T-cell (primary cell): ENCODE results near the gene HSD17B2. TPM values are rescaled to one million over a fixed set of nuclear protein-coding genes. Genes with fewer than 3 reads are reported as not detected.

Experiments used
- ATAC-seq, 4 experiments: fragments of 200-7000 bp in 3 of 4; fragments of 150-1000 bp in 1 of 4; cut with Tn5 transposase; replicated peaks in 1 of 4; 1 replicate in 3 of 4; 2 replicates in 1 of 4; pipeline ENCODE4 v1.10.0; 2021; ENCODE audit warnings: moderate library complexity in 3 of 4, mild to moderate bottlenecking in 2 of 4, moderate number of reproducible peaks in 1 of 4
- CTCF ChIA-PET, 2 donors: fragments of 300-600 bp; sonication (Branson Sonifier 250); formaldehyde crosslinking; loops; one replicate each; lab custom pipeline; 2022; ENCODE audit warnings: antibody characterized with exemption in 2 of 2; lab: Charles Lee
- POLR2A ChIA-PET, 2 donors: fragments of 300-600 bp; sonication (Branson Sonifier 250); formaldehyde crosslinking; loops; one replicate each; lab custom pipeline; 2022; ENCODE audit warnings: antibody characterized with exemption in 2 of 2; lab: Charles Lee
- DNase-seq, 35 experiments: peaks; one replicate each; pipeline versions ENCODE4 v3.0.0 to v3.0.0-alpha.2; 2013 to 2023
- H3K27ac ChIP-seq: one replicate; pipeline ENCODE4 v1.5.1; 2013; ENCODE audit warnings: low read length
- H3K27me3 ChIP-seq, 2 experiments: replicated peaks in 1 of 2; 1 replicate in 1 of 2; 2 replicates in 1 of 2; pipeline versions ENCODE4 v1.6.1 to v1.7.0; 2013; ENCODE audit warnings: low read length in 1 of 2, mixed read lengths in 1 of 2; ENCODE audit not compliant: control insufficient read depth in 2 of 2, insufficient read depth in 2 of 2; ENCODE audit errors: extremely low read depth in 1 of 2
- H3K36me3 ChIP-seq, 2 donors: 1 replicate in 1 of 2; 2 replicates in 1 of 2; pipeline versions ENCODE4 v1.6.1 to v1.7.0; 2013; ENCODE audit warnings: low read length in 1 of 2; ENCODE audit not compliant: control insufficient read depth in 2 of 2, insufficient read depth in 1 of 2; ENCODE audit errors: extremely low read depth in 1 of 2
- H3K4me1 ChIP-seq, 2 experiments: 1 replicate in 1 of 2; 2 replicates in 1 of 2; pipeline versions ENCODE4 v1.6.1 to v1.7.0; 2013; ENCODE audit warnings: low read length in 2 of 2, mixed read lengths in 1 of 2; ENCODE audit not compliant: insufficient read depth in 2 of 2, control insufficient read depth in 1 of 2; ENCODE audit errors: extremely low read depth in 1 of 2
- H3K4me3 ChIP-seq, 2 donors: 1 replicate in 1 of 2; 2 replicates in 1 of 2; pipeline versions ENCODE4 v1.5.1 to v1.7.0; 2013; ENCODE audit warnings: mild to moderate bottlenecking in 2 of 2, low read length in 1 of 2, moderate library complexity in 1 of 2; ENCODE audit not compliant: control insufficient read depth in 1 of 2; ENCODE audit errors: extremely low read depth in 1 of 2
- H3K9me3 ChIP-seq: 2 replicates; pipeline ENCODE4 v1.7.0; 2013
- H3K27ac Mint-ChIP-seq, 2 donors: one replicate each; pipeline ENCODE4 v1.8.0; 2020 to 2021; ENCODE audit warnings: mild to moderate bottlenecking in 2 of 2, mixed read lengths in 2 of 2
- H3K27me3 Mint-ChIP-seq, 2 donors: one replicate each; pipeline ENCODE4 v1.8.0; 2021 to 2022; ENCODE audit warnings: mixed read lengths in 2 of 2
- H3K36me3 Mint-ChIP-seq: one replicate; pipeline ENCODE4 v1.8.0; 2021; ENCODE audit warnings: mixed read lengths
- H3K4me1 Mint-ChIP-seq, 3 donors: one replicate each; pipeline ENCODE4 v1.8.0; 2020 to 2022; ENCODE audit warnings: mixed read lengths in 3 of 3, mild to moderate bottlenecking in 1 of 3
- H3K4me3 Mint-ChIP-seq, 3 donors: one replicate each; pipeline ENCODE4 v1.8.0; 2020 to 2022; ENCODE audit warnings: mild to moderate bottlenecking in 3 of 3, mixed read lengths in 3 of 3, moderate library complexity in 3 of 3
- H3K9me3 Mint-ChIP-seq, 3 donors: one replicate each; pipeline ENCODE4 v1.8.0; 2020 to 2022; ENCODE audit warnings: mixed read lengths in 3 of 3
- WGBS: methylation state at CpG from one replicate; pipeline ENCODE4 v1.1.5; 2013; ENCODE audit warnings: missing lambda C conversion rate; ENCODE audit not compliant: insufficient coverage; 5-methylcytosine and 5-hydroxymethylcytosine counted together
- total RNA-seq, 35 experiments: library from RNA in 6 of 35; stranded (reverse) in 6 of 35; fragments of 120-200 nt in 1 of 35; gene quantifications; one replicate each; pipeline versions ENCODE4 v1.2.1 to v1.2.4 and lab custom pipeline; 2013 to 2026

HSD17B2 gene
- total RNA-seq, 5 donors from 2014 or later (not counting 1 experiment from before 2014, with no cell fraction given) = not detected

DNA sequence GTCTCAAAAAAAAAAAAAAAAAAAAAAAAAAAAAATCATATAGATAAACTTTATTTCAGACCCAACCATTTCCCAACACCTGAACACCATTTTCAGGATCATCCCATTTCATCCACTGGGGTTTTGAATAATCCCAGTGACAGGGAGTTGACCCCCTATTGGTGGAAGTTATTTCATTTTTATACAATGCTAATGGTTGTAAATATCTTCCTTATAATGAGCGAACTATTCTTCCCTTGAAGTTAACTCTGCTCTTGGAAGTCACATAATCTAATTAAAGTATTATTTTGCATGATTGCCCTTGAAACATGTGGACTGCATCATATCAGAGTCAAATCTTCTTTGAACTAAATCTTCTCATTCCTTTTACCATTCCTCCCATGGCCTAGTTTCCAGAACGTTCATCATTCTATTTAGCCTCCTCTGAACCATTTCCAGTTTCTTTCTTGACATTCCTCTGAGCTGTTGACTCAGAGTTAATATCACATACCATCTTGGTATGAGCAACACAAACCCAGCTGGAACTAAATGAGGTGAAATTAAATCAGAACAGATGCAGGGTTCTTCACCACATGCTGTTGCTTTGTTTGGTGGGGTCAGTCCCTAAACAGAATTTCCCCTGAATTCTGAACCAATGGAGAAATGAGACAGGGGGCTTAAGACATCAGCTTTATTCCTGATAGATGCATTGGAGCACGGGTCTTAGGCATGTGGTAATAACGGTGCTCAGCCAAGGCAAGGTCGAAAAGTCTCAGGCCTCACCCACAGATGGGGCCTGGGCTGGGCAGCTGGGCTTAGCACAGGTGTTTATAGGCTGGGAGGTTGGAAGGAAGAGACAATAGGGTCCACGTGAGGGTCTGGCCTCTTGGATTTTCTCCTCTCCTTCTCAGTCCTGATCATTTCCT lies 8.9 kb downstream of the HSD17B2 start:
- no peaks in the 10 kb centered on the region for H3K4me1 Mint-ChIP-seq
- ChIA-PET CTCF (no interaction called here), POLR2A (no interaction called here)
- Histone ChIP-seq H3K4me1 (no peaks in the 10 kb centered on the region), H3K27ac (no peak overlapping the region), H3K36me3 (no peaks in the 10 kb centered on the region), H3K9me3 (no peaks in the 10 kb centered on the region), H3K4me3 (no peak overlapping the region), H3K27me3 (peaks cover 0 to 7% of the 10 kb centered on the region in 2 experiments)
- H3K9me3 Mint-ChIP-seq = no peaks in the 10 kb centered on the region
- 67% methylated on average over 1 of the region's 6 CpGs for WGBS
- DNase-seq (no peak), ATAC-seq (no peak)
- no peak overlapping the region for H3K27ac Mint-ChIP-seq
- no peaks in the 10 kb centered on the region for H3K36me3 Mint-ChIP-seq
- no peak overlapping the region for H3K4me3 Mint-ChIP-seq
- H3K27me3 Mint-ChIP-seq = peaks cover 4 to 5% of the 10 kb centered on the region in 2 donors

DNA sequence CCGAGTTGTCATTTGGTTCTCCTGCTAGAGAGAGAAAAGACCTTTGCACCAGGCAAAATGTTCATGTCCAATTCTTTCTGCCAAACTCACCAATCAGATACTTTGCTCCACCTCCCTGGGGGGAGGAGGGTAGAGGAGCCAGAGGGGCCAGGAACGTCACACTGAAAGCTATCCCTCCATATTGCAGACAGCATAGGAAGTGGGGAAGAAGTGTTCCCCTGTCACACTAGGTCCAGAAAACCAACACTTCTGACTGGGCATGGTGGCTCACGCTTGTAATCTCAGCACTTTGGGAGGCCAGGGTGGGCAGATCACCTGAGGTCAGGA lies 9.5 kb downstream of the HSD17B2 start:
- Histone ChIP-seq H3K4me1 (no peaks in the 10 kb centered on the region), H3K4me3 (no peak overlapping the region), H3K27ac (no peak overlapping the region), H3K27me3 (peaks cover 0 to 7% of the 10 kb centered on the region in 2 experiments), H3K36me3 (no peaks in the 10 kb centered on the region), H3K9me3 (no peaks in the 10 kb centered on the region)
- Mint-ChIP-seq H3K4me1 (no peaks in the 10 kb centered on the region), H3K9me3 (no peaks in the 10 kb centered on the region), H3K27ac (no peak overlapping the region), H3K27me3 (peaks cover 4 to 5% of the 10 kb centered on the region in 2 donors), H3K36me3 (no peaks in the 10 kb centered on the region), H3K4me3 (no peak overlapping the region)
- DNase-seq = no peak
- CTCF ChIA-PET = no interaction called here
- POLR2A ChIA-PET = no interaction called here
- no CpG with 5 or more reads among the region's 3 CpGs for WGBS
- no peak for ATAC-seq

DNA sequence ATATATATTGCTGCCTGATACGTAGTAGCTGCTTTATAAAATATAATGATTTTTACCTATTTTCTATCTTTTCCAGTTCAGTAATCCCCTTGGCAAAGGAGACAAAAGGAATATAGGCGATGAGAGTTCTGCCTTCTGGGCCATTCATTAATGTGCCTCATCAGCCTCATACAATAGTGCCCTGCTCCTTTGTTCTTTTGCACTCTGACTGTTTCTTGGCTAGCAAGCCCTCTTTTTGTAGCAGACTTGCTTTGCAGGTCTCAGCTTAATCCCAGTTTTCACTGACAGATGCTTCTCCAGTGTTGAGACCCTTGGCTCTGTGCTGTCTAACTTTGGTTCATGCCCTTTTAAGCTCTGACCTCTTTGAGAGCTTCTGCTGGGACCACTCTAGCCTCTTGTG lies 10.4 kb downstream of the HSD17B2 start:
- CTCF ChIA-PET = interaction anchor here in 1 of 2 donors (0.5 kb wide), 1 partner anchor 564 kb away, joined by 7 read pairs; no protein-coding TSS in a partner anchor
- ATAC-seq = no peak
- H3K4me3 ChIP-seq = no peak overlapping the region
- Mint-ChIP-seq H3K9me3 (no peaks in the 10 kb centered on the region), H3K27ac (no peak overlapping the region), H3K4me1 (no peaks in the 10 kb centered on the region), H3K4me3 (no peak overlapping the region), H3K27me3 (peaks cover 4 to 5% of the 10 kb centered on the region in 2 donors), H3K36me3 (no peaks in the 10 kb centered on the region)
- no peak for DNase-seq
- no peak overlapping the region for H3K27ac ChIP-seq
- 80% methylated on average over 1 of the region's 2 CpGs for WGBS
- H3K36me3 ChIP-seq = no peaks in the 10 kb centered on the region
- POLR2A ChIA-PET = no interaction called here
- peaks cover 0 to 7% of the 10 kb centered on the region in 2 experiments for H3K27me3 ChIP-seq
- H3K9me3 ChIP-seq = no peaks in the 10 kb centered on the region
- H3K4me1 ChIP-seq = no peaks in the 10 kb centered on the region

DNA sequence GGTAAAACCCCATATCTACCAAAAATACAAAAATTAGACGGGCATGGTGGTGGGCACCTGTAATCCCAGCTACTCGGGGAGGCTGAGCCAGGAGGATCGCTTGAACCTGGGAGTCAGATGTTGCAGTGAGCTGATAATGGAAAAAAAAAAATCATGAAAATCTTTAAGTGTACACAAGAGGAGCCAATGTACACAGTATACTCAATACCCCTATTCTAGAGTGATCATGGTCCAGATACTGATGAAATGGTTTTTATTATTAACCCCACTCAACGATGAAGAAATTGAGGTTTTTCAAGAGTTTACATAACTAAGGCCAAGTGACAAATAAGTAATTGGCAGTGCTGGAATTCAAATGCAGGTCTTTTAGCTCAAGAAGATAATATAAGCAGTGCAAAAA lies 11.5 kb downstream of the HSD17B2 start:
- ChIA-PET POLR2A (no interaction called here), CTCF (no interaction called here)
- Histone ChIP-seq H3K27ac (no peak overlapping the region), H3K27me3 (peaks cover 0 to 7% of the 10 kb centered on the region in 2 experiments), H3K4me1 (no peaks in the 10 kb centered on the region), H3K4me3 (no peak overlapping the region), H3K9me3 (no peaks in the 10 kb centered on the region), H3K36me3 (no peaks in the 10 kb centered on the region)
- Mint-ChIP-seq H3K27me3 (peaks cover 5 to 6% of the 10 kb centered on the region in 2 donors), H3K9me3 (no peaks in the 10 kb centered on the region), H3K36me3 (no peaks in the 10 kb centered on the region), H3K27ac (no peak overlapping the region), H3K4me3 (no peak overlapping the region), H3K4me1 (no peaks in the 10 kb centered on the region)
- no peak for ATAC-seq
- DNase-seq = no peak
- WGBS = no CpG with 5 or more reads among the region's 4 CpGs

DNA sequence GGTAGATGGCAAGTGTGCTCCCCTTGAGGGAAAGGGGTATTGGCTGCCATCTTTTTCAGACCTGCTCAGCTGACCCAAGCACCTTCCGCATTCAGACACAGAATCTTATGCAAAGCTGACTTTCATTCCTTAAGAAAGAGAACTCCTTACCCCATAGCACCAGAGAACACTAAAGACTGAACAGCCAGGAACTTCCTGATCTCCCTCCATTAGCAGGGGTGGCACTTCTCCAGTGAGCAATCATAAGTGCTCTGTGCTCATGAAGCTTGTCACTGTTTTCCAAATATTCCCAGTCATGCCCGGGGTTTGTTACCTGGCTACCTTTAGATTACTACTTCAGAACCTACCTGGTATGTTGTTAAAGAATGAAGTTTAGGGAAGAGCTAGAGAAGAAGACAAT lies 11.9 kb downstream of the HSD17B2 start:
- Histone ChIP-seq H3K36me3 (no peaks in the 10 kb centered on the region), H3K4me1 (no peaks in the 10 kb centered on the region), H3K4me3 (no peak overlapping the region), H3K27ac (no peak overlapping the region), H3K27me3 (peaks cover 0 to 7% of the 10 kb centered on the region in 2 experiments), H3K9me3 (no peaks in the 10 kb centered on the region)
- Mint-ChIP-seq H3K4me1 (no peaks in the 10 kb centered on the region), H3K36me3 (no peaks in the 10 kb centered on the region), H3K9me3 (no peaks in the 10 kb centered on the region), H3K27ac (no peak overlapping the region), H3K27me3 (peaks cover 5 to 6% of the 10 kb centered on the region in 2 donors), H3K4me3 (no peak overlapping the region)
- no CpG with 5 or more reads among the region's 2 CpGs for WGBS
- DNase-seq (no peak), ATAC-seq (no peak)
- ChIA-PET POLR2A (no interaction called here), CTCF (no interaction called here)

DNA sequence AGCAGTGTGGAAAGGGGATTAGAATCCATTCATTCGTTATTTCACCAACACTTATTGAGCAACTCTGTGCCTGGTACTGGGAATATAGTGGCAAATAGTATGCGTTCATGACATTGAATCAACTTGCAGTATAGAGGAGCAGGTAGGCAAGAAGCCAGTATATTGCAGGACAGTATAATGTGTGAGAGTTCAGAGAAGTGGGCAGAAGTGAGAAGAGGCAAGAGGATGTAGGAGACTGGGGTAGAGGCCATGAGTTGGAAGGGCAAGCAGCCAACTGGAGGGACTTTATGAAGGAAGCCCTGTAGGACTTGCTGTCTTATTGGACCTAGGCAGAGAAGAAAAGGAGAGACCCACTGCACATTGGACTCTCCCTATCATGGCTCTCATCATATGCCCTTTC lies 12.3 kb downstream of the HSD17B2 start:
- Histone ChIP-seq H3K36me3 (no peaks in the 10 kb centered on the region), H3K4me1 (no peaks in the 10 kb centered on the region), H3K4me3 (no peak overlapping the region), H3K27ac (no peak overlapping the region), H3K9me3 (no peaks in the 10 kb centered on the region), H3K27me3 (peaks cover 0 to 7% of the 10 kb centered on the region in 2 experiments)
- ATAC-seq (no peak), DNase-seq (no peak)
- ChIA-PET POLR2A (no interaction called here), CTCF (no interaction called here)
- Mint-ChIP-seq H3K27me3 (peaks cover 5 to 6% of the 10 kb centered on the region in 2 donors), H3K36me3 (no peaks in the 10 kb centered on the region), H3K4me1 (no peaks in the 10 kb centered on the region), H3K9me3 (no peaks in the 10 kb centered on the region), H3K27ac (no peak overlapping the region), H3K4me3 (no peak overlapping the region)
- WGBS = 100% methylated on average over 1 of the region's 2 CpGs
